HG03460 (cell line): ENCODE results near the gene AP3D1.

Source experiments
- ATAC-seq: cut with Tn5 transposase; IDR thresholded peaks from one replicate; pipeline ENCODE4 v1.9.1; 2021; ENCODE audit not compliant: unreplicated experiment

The AP3D1 gene

GRCh38 chr19:2050991-2051772 lies 100.2 kb downstream of the AP3D1 start, which contains the start of gene MKNK2:
Gene MKNK2 (minus strand): TSS chr19:2051244. CDS start chr19:2050851, 393 bp downstream.
- ATAC-seq, result no peak
